Myometrial cell (primary cell): ENCODE measurements around the gene CEP55. TPM values are rescaled to one million over a fixed set of nuclear protein-coding genes. Genes with fewer than 3 reads are reported as not detected.

ENCODE experiments used
- total RNA-seq: library from RNA; depleted of rRNA; stranded (reverse); fragments of >200 nt; gene quantifications from 2 replicates; pipeline ENCODE4 v1.2.3, GENCODE V29; 2015

The CEP55 gene
- total RNA-seq, result 51.9 and 66.1 TPM in 2 replicates

DNA sequence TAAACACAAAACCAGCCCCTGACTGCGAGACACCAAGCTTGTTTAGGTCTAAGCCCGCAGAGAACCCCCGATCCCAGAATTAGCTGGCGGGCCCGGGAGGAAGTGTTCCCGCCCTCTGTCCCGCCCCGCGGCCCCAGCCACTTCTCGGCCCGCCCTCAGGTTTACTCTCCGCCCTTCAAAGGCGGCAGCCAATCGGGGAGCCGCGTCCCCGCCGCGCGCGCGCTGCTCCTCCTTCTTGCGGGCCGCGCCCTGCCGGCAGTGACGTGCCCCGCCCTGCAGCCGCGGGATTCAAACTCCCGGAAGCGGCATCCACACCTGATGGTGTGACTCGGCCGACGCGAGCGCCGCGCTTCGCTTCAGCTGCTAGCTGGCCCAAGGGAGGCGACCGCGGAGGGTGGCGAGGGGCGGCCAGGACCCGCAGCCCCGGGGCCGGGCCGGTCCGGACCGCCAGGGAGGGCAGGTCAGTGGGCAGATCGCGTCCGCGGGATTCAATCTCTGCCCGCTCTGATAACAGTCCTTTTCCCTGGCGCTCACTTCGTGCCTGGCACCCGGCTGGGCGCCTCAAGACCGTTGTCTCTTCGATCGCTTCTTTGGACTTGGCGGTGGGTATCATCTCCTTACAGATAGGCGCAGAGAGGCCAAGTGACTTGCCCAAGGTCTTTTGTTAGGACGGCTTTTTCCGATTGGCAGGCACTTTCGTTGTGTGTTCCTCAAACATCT is at the start of gene CEP55:
Gene CEP55, plus strand, starts transcription at position 291 of the 720 bp plus-strand sequence. CDS start 3,440 bp downstream, outside the sequence.

DNA sequence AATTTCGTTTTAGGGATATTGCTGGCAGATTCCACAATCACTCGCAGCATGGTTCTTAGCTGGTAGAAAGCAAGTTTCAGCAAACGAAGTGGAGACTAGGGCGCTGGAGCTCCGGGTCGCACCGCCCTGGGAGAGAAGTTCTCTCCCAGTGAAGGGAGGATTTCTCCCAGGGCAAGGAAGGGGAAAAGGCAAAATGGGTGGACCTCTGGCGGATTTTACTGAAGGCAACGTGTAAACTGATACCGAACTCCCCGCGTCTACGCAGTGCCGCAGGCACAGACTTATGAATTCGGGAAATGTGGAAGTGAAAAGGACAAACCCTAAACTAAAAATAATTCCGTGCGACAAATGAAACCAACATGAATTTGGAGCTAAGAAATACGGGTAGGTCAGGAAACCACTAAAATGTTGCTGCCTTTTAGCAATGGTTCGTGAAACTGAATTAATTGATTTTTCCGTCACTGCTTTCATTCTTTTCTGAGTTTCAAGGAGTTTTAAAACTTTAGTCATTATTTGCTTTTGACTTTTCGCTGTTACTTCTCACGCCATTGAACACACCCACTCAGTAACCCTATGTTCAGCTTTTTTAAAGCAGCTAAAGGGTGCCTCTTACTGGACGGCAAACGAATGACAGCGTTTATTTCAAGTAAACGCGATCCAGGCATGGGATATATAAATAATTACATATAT is 14.1 kb upstream of the CEP55 start, which contains the start of gene MYOF:
Gene MYOF, minus strand, starts transcription at position 190 of the 690 bp plus-strand sequence. Its CDS starts 140 bp downstream, at position 50.

DNA sequence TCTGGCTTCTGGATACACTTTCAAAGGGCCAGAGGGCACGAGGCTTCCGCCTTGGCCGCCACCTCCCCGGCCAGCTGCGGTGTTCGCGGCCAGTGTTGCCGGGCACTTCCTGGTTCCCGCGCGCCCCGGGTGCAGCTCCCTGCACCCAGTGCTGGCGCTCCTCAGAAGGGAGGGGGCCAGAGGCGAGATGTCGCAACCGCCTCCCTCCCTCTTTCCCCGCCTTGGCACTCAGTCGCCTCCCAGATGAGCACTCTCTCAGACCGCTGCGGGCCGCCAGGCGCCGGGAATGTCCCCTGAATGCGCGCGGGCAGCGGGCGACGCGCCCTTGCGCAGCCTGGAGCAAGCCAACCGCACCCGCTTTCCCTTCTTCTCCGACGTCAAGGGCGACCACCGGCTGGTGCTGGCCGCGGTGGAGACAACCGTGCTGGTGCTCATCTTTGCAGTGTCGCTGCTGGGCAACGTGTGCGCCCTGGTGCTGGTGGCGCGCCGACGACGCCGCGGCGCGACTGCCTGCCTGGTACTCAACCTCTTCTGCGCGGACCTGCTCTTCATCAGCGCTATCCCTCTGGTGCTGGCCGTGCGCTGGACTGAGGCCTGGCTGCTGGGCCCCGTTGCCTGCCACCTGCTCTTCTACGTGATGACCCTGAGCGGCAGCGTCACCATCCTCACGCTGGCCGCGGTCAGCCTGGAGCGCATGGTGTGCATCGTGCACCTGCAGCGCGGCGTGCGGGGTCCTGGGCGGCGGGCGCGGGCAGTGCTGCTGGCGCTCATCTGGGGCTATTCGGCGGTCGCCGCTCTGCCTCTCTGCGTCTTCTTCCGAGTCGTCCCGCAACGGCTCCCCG is 70.2 kb downstream of the CEP55 start, which contains the start of gene FFAR4:
Gene FFAR4, plus strand, starts transcription at position 231 of the 842 bp plus-strand sequence. Its CDS starts 56 bp downstream, at position 287.

Other genes starting within 250 kb of the CEP55 start
- 234 and 266 TPM in 2 replicates for gene MYOF, start 14.3 kb upstream of the CEP55 start, total RNA-seq
- not detected in 2 replicates for gene FFAR4, start 70.1 kb downstream of the CEP55 start, total RNA-seq
- not detected in 2 replicates for gene RBP4, start 104.6 kb downstream of the CEP55 start, total RNA-seq
- gene PDE6C, start 115.9 kb downstream of the CEP55 start, total RNA-seq, result not detected in 2 replicates
- 1.7 and 3.7 TPM in 2 replicates for gene FRA10AC1, start 206.0 kb downstream of the CEP55 start, total RNA-seq